ENCODE measurements around the gene MTFMT.

DNA sequence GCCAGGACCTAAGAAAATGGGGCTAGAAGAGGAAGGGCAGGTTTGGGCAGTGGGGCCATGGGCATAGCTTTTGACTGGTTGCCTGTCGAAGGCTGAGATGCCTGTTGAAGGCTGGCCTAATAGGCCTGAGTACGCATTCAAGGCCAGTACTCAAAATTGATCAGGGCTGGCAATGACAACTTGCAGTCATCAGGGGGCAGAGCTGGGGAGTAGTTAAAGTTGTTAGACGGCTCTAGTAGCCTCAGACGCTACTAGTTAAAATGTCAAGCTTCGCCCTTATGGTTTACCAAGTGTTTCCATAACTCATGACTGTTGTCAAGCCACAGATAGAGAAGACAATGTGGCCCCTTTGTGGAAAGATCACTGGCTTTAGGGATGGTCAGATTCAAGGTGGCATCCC, 68.4 kb downstream of the MTFMT start:
- TF ChIP-seq, protein P1, sequence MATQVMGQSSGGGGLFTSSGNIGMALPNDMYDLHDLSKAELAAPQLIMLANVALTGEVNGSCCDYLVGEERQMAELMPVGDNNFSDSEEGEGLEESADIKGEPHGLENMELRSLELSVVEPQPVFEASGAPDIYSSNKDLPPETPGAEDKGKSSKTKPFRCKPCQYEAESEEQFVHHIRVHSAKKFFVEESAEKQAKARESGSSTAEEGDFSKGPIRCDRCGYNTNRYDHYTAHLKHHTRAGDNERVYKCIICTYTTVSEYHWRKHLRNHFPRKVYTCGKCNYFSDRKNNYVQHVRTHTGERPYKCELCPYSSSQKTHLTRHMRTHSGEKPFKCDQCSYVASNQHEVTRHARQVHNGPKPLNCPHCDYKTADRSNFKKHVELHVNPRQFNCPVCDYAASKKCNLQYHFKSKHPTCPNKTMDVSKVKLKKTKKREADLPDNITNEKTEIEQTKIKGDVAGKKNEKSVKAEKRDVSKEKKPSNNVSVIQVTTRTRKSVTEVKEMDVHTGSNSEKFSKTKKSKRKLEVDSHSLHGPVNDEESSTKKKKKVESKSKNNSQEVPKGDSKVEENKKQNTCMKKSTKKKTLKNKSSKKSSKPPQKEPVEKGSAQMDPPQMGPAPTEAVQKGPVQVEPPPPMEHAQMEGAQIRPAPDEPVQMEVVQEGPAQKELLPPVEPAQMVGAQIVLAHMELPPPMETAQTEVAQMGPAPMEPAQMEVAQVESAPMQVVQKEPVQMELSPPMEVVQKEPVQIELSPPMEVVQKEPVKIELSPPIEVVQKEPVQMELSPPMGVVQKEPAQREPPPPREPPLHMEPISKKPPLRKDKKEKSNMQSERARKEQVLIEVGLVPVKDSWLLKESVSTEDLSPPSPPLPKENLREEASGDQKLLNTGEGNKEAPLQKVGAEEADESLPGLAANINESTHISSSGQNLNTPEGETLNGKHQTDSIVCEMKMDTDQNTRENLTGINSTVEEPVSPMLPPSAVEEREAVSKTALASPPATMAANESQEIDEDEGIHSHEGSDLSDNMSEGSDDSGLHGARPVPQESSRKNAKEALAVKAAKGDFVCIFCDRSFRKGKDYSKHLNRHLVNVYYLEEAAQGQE (IDR thresholded peaks at IDR 0.05), result no peak
- TF ChIP-seq FOXA1 (IDR thresholded peaks at IDR 0.05) (no peak), JUND (IDR thresholded peaks at IDR 0.05) (no peak), YY1 (IDR thresholded peaks at IDR 0.05) (no peak), GABPA (IDR thresholded peaks at IDR 0.05 in 1 of 2, conservative IDR thresholded peaks at IDR 0.05 in 1 of 2) (no peak)
- TF ChIP-seq, protein P2, sequence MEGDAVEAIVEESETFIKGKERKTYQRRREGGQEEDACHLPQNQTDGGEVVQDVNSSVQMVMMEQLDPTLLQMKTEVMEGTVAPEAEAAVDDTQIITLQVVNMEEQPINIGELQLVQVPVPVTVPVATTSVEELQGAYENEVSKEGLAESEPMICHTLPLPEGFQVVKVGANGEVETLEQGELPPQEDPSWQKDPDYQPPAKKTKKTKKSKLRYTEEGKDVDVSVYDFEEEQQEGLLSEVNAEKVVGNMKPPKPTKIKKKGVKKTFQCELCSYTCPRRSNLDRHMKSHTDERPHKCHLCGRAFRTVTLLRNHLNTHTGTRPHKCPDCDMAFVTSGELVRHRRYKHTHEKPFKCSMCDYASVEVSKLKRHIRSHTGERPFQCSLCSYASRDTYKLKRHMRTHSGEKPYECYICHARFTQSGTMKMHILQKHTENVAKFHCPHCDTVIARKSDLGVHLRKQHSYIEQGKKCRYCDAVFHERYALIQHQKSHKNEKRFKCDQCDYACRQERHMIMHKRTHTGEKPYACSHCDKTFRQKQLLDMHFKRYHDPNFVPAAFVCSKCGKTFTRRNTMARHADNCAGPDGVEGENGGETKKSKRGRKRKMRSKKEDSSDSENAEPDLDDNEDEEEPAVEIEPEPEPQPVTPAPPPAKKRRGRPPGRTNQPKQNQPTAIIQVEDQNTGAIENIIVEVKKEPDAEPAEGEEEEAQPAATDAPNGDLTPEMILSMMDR (IDR thresholded peaks at IDR 0.05; ENCODE audit: low read depth, low read length, missing input control), result no peak
- TF ChIP-seq, protein P3, sequence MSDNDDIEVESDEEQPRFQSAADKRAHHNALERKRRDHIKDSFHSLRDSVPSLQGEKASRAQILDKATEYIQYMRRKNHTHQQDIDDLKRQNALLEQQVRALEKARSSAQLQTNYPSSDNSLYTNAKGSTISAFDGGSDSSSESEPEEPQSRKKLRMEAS (IDR thresholded peaks at IDR 0.05), result no peak
